Vagina (tissue), 2 donors: ENCODE results near the gene AMER2. TPM values are rescaled to one million over a fixed set of nuclear protein-coding genes. Genes with fewer than 3 reads are reported as not detected.

Experiments used
- DNase-seq, 2 donors: peaks; one replicate each; pipeline ENCODE4 v3.0.0-alpha.2; 2017; ENCODE audit errors: extremely low spot score in 2 of 2
- H3K27ac ChIP-seq: fragments of 200-600 bp; sonication (generic); one replicate; pipeline ENCODE4 v1.5.1; 2019
- H3K27me3 ChIP-seq: fragments of 200-600 bp; sonication (generic); one replicate; pipeline ENCODE4 v1.5.1; 2019
- H3K36me3 ChIP-seq, 2 donors: fragments of 200-600 bp; sonication (generic); one replicate each; pipeline ENCODE4 v1.5.1; 2017 to 2019
- H3K4me1 ChIP-seq: fragments of 200-600 bp; sonication (generic); one replicate; pipeline ENCODE4 v1.5.1; 2019
- H3K4me3 ChIP-seq, 2 donors: fragments of 200-600 bp; sonication (generic); 1 replicate in 1 of 2; 2 replicates in 1 of 2; pipeline ENCODE4 v1.5.1; 2016 to 2019
- H3K9me3 ChIP-seq: fragments of 200-600 bp; sonication (generic); one replicate; pipeline ENCODE4 v1.5.1; 2019
- CTCF ChIP-seq, 3 experiments: fragments of 450-650 bp in 2 of 3; fragments of 200-600 bp in 1 of 3; sonication (generic) in 1 of 3; IDR thresholded peaks; one replicate each; pipeline ENCODE4 v1.5.1; 2017 to 2019; ENCODE audit warnings: antibody characterized with exemption in 3 of 3, mild to moderate bottlenecking in 2 of 3, moderate library complexity in 2 of 3
- POLR2A ChIP-seq, 2 donors: fragments of 450-650 bp; IDR thresholded peaks; one replicate each; pipeline ENCODE4 v1.6.1; 2017; ENCODE audit warnings: antibody characterized with exemption in 2 of 2, mild to moderate bottlenecking in 2 of 2, moderate library complexity in 2 of 2
- POLR2AphosphoS5 ChIP-seq, 2 donors: sonication (generic); formaldehyde crosslinking; IDR thresholded peaks; one replicate each; pipeline ENCODE4 v1.9.0; 2017; ENCODE audit warnings: antibody characterized with exemption in 2 of 2, mild to moderate bottlenecking in 2 of 2, low read depth in 1 of 2; ENCODE audit not compliant: insufficient read depth in 1 of 2
- intact Hi-C: fragments of 100-400 bp; cut with DNase I; formaldehyde crosslinking; loops from one replicate; pipeline ENCODE4 v1.15.1; 2023
- total RNA-seq: library from RNA; depleted of rRNA; stranded (reverse); fragments of >200 nt; gene quantifications from one replicate; pipeline ENCODE4 v1.2.3, GENCODE V29; 2016

Gene AMER2
- total RNA-seq: not detected

- Histone ChIP-seq H3K27ac (no peak within 1 kb of the TSS), H3K27me3 (peaks cover 10% of the 10 kb centered on the region), H3K9me3 (no peaks in the 10 kb centered on the region), H3K36me3 (no peaks in the 10 kb centered on the region), H3K4me3 (peak within 1 kb of the TSS; percentile 30 to 42), H3K4me1 (peaks cover 10% of the 10 kb centered on the region)
- intact Hi-C loops: no loop called here
- no peak for DNase-seq
- TF ChIP-seq POLR2A (IDR thresholded peaks at IDR 0.05) (no peak), POLR2AphosphoS5 (IDR thresholded peaks at IDR 0.05; ENCODE audit: insufficient read depth in 1 of 2, low read depth in 1 of 2) (no peak), CTCF (IDR thresholded peaks at IDR 0.05) (no peak)
Measured at GRCh38 chr13:25171517-25172302, at the start of gene AMER2. Gene AMER2 (minus strand): TSS chr13:25172288. CDS start chr13:25171619, 669 bp downstream.

- no peak for DNase-seq
- TF ChIP-seq CTCF (IDR thresholded peaks at IDR 0.05): no peak
- no peak for TF ChIP-seq POLR2A (IDR thresholded peaks at IDR 0.05)
- no peak for TF ChIP-seq POLR2AphosphoS5 (IDR thresholded peaks at IDR 0.05; ENCODE audit: insufficient read depth in 1 of 2, low read depth in 1 of 2)
- H3K4me1 ChIP-seq: peaks cover 7% of the 10 kb centered on the region
Measured at GRCh38 chr13:25218019-25218418, 45.9 kb upstream of the AMER2 start.

GRCh38 chr13:25217023-25217885 lies 45.2 kb upstream of the AMER2 start:
- peaks cover 7% of the 10 kb centered on the region for H3K4me1 ChIP-seq
- intact Hi-C loops: no loop called here
- no peaks in the 10 kb centered on the region for H3K27me3 ChIP-seq
- no peak for DNase-seq
- TF ChIP-seq POLR2AphosphoS5 (IDR thresholded peaks at IDR 0.05; ENCODE audit: insufficient read depth in 1 of 2, low read depth in 1 of 2) (no peak), POLR2A (IDR thresholded peaks at IDR 0.05) (no peak), CTCF (IDR thresholded peaks at IDR 0.05) (no peak)
- H3K4me3 ChIP-seq: no peak overlapping the region
- no peak overlapping the region for H3K27ac ChIP-seq
- no peaks in the 10 kb centered on the region for H3K9me3 ChIP-seq
- no peaks in the 10 kb centered on the region for H3K36me3 ChIP-seq

More at GRCh38 chr13:25218019-25218418, 45.9 kb upstream of the AMER2 start:
- no peak overlapping the region for H3K4me3 ChIP-seq
- H3K27me3 ChIP-seq: no peaks in the 10 kb centered on the region
- intact Hi-C loops: no loop called here
- no peaks in the 10 kb centered on the region for H3K36me3 ChIP-seq
- H3K27ac ChIP-seq: no peak overlapping the region
- no peaks in the 10 kb centered on the region for H3K9me3 ChIP-seq

GRCh38 chr13:25215253-25215575 lies 43.1 kb upstream of the AMER2 start:
- no peak overlapping the region for H3K27ac ChIP-seq
- no peak for TF ChIP-seq POLR2AphosphoS5 (IDR thresholded peaks at IDR 0.05; ENCODE audit: insufficient read depth in 1 of 2, low read depth in 1 of 2)
- no peak for TF ChIP-seq CTCF (IDR thresholded peaks at IDR 0.05)
- no peak for TF ChIP-seq POLR2A (IDR thresholded peaks at IDR 0.05)

More at GRCh38 chr13:25215253-25215575, 43.1 kb upstream of the AMER2 start:
- no peaks in the 10 kb centered on the region for H3K27me3 ChIP-seq
- DNase-seq: no peak
- intact Hi-C loops: no loop called here
- H3K4me1 ChIP-seq: peaks cover 7% of the 10 kb centered on the region
- no peaks in the 10 kb centered on the region for H3K36me3 ChIP-seq
- no peaks in the 10 kb centered on the region for H3K9me3 ChIP-seq
- H3K4me3 ChIP-seq: no peak overlapping the region
